Hematopoietic multipotent progenitor cell treated with erythropoietin and hydrocortisone succinate and interleukin-3 and kit ligand, for 17 days (in vitro differentiated cells): ENCODE data around the gene IGF1.

Experiments used
- DNase-seq: peaks from one replicate; pipeline ENCODE4 v3.0.0-alpha.2; 2015; ENCODE audit warnings: low spot score

Gene IGF1

GRCh38 chr12:102426599-102427542 lies 53.5 kb downstream of the IGF1 start:
- no peak for DNase-seq

DNA sequence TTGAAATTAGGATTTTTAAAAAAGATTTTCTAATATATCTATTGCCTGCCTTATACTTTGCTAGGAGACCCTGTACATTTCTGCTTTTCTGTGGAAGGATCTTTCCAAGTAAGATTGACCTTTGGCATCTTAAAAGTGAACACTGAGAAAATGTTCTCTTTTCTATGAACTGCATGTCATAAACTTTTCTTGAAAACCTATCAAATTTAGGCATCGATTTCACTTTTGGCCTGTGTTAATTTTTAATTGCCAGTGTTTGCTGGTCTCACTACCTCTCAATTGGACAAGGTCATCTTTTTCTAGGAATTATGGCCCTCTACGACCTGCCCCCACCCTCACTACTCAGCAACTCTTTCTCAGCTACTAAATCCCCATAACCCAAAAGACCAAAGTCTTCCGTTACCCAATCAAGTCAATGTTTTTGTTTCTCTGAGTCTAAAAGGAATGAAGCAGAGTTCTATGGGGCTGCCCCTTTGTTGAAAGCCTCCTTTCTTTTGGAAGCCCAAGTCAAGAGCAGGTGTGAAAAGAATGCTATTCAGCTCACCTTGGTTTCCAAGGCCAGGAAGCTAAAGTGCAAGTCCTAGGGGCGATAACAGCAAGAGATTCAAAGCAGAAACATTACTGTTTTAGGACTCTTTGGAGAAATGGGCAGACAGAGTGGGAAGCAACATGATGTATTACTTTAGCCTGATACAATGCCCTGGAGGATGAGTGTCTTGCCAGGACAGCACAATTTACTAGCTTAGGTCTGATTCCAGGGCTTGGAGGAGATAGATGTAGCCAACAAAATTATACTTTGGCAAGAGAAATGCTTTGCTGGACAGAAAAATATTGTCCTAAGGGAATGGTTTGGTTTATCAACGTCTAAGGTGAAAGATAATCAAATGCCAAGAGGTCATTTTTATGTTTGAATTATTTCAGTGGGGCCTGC lies 55.0 kb downstream of the IGF1 start:
- no peak for DNase-seq

- no peak for DNase-seq
Observed at GRCh38 chr12:102423462-102423861, 56.9 kb downstream of the IGF1 start.

DNA sequence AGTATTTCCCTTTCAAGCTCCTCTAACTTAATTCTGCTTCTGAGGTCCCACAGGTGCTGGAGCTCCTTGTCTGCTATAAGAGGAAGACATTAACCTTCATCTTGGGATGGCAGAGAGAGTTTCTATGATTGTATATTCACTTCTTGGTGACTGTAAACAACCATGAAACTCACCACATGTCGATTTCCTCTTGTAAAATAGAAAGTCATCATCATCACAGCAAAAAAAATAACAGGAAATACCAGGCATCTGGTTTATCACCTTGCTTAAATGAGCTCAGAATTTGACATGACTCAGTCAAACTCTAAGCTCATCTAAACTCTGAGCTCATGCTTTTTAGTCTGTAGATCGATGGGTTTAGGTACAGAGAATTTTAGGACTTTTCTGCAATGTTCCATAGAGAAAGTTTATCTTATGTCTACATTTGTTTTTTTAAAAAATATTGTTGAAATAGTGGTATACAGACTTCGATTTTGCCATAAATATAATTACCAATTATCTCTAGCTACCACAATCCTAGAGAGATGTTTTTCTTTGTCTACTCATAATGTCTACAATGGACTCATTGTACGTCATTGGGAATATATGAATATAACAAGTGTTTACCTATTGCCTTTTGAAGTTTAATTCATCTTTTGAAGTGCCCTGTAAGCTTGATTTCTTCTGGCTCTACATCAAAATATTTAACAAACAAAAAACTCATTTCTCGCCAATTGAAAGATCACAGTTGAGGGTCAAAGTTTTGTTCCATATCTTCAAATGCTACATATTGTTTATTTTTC lies 58.4 kb downstream of the IGF1 start:
- DNase-seq = no peak

- DNase-seq = no peak
Observed at GRCh38 chr12:102419094-102419764, 61.1 kb downstream of the IGF1 start.

DNA sequence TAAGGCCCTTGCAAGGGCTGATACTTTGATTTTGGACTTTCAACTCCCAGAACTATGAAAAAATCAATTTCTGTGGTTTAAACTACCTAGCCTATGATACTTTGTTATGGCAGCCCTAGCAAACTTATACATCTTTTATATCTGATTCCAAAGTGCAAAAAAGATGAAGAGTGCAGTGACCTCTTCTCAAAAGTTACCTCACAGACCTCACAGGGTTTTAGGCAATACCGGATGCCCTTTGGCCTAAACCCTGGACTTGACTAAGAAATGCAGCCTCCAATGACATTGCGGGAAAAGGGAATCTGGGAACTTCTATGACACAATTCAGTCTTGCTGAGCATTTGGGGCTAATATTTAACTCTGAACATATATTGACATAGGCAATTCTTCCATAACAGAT lies 63.3 kb downstream of the IGF1 start:
- no peak for DNase-seq

- DNase-seq = no peak
Observed at GRCh38 chr12:102415515-102415914, 64.8 kb downstream of the IGF1 start.

- DNase-seq = no peak
Observed at GRCh38 chr12:102413396-102413795, 67.0 kb downstream of the IGF1 start.

DNA sequence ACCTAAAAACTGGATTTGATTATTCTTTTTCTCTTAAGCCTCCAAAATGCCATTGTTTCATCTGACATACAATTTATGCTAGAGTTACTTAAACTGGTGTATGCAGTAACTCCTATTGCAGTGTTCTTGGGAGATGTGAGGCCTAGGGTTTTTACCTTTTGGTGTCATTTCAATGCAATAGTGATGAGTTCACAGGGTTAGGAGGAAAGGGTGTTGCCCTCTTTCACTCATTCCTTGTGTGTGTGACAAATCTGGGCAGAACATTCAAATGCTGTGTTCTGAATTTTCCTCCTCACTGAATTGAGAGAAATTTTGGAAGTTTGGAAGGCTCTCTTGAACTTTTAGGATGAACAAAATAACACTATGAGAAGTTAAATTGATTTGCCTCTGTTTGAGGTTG lies 69.9 kb downstream of the IGF1 start:
- no peak for DNase-seq

GRCh38 chr12:102408487-102409297 lies 71.7 kb downstream of the IGF1 start:
- no peak for DNase-seq

DNA sequence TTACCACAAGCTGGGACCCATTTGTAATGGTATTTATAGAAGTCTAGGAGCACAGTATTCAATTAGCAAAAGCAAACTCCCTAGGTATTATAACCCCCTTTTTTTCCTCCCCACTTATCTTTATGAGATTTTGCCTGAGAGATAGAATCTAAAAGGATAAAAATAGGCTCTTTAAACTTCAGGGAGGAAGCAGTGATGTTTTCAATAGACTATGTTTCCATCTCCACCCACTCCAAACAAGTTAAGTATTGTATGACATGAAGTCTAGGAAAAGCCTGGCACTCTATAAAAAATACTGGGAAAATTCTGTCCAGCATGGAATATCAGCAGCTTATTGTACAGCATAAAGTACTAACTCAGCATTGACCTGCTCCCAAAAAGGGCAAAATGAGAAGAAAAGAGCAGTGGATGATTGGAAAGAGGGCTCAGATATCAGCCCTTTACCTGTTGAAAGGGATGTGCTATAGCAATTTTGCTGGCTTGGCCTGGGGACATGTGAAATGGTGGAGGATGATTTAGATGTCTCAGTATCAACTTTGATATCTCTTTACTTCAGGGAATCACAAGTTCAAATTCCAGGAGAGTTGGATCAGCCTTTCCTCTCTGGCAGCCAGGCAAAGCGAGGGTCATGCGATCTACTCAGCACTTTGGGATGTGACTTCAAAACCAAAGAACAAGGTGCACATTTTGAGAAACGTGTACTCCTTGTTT lies 72.4 kb downstream of the IGF1 start:
- DNase-seq = no peak

- no peak for DNase-seq
Observed at GRCh38 chr12:102406033-102406584, 74.3 kb downstream of the IGF1 start.

DNA sequence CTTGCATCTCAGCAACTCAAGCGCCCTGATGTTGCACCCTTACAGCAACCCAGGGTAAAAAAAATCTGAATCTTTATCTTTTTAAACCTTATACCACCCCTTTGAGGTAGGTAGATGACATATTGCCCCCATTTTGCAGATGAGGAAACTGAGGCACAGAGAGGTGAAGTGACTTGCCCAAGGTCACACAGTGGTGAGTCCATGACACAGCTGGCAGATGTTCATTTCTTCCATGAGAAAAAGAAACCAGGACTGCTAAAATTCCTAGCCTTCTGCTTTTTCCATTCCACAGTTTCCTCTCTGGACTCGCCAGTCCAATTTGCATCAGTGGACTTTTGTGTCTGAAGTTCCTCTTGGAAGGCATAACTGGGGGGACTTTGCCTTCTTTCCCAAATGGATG lies 79.3 kb downstream of the IGF1 start:
- no peak for DNase-seq

GRCh38 chr12:102399653-102400052 lies 80.7 kb downstream of the IGF1 start:
- DNase-seq = no peak

- no peak for DNase-seq
Observed at GRCh38 chr12:102396276-102396675, 84.1 kb downstream of the IGF1 start.

DNA sequence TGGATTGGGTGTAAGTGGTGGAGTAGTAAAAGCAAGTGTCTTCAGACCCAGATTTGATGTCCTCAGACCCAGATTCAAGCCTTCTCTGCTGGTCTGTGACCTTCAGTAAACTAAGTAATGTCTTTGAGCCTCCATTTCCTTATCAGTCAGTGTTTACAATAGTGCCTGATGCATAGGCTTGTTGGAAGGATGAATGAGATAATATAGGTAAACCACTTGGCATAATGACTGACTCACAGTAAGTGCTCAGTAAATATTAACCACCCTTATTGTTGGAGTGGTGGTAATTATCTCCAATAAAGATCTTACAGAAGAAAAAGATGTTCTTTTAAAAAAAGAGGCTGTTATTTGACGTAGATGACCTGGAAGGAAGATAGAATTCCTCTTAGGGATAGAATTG lies 86.2 kb downstream of the IGF1 start:
- no peak for DNase-seq

DNA sequence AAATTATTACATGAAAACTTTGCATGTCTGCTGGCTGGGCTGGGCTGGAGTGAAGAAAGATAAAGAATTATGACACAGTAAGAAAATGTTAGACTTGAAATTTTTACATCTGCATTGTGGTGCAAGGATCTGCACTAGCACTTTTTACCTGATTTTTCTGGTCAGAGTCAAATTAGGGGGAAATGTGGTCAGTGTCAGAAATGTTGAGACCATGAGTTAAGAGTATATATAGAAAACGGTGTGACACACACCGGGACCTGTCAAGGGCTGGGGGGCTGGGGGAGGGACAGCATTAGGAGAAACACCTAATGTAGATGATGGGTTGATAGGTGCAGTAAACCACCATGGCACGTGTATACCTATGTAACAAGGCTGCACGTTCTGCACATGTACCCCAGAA lies 90.3 kb downstream of the IGF1 start:
- no peak for DNase-seq

DNA sequence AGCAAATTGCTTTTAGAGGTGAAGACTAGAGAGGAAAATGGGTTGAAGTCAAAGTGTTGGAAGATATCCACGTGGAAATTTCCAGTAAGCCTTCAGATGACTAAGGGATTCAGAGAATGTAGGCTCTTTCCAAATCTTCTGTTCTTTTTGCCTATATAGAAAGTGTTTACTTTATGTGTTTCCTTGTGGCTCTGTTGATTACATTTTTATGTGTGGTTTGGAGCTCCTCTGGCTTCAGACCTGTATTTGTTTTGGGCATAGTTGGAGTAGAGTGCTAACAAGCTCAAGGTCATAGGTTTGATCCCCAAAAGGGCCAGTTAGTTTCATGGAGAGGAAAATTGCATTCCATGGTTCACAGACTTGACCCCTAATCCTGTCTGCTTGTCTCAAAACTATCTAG lies 91.9 kb downstream of the IGF1 start:
- no peak for DNase-seq

- DNase-seq = no peak
Observed at GRCh38 chr12:102385343-102385742, 95.0 kb downstream of the IGF1 start.
